ENCODE measurements around the gene LMO3. TPM values are rescaled to one million over a fixed set of nuclear protein-coding genes. Genes with fewer than 3 reads are reported as not detected.

Gene LMO3
- total and polyA plus RNA-seq, 2 donors (not counting 3 experiments of a cell fraction or from before 2014, with no cell fraction given): not detected

DNA sequence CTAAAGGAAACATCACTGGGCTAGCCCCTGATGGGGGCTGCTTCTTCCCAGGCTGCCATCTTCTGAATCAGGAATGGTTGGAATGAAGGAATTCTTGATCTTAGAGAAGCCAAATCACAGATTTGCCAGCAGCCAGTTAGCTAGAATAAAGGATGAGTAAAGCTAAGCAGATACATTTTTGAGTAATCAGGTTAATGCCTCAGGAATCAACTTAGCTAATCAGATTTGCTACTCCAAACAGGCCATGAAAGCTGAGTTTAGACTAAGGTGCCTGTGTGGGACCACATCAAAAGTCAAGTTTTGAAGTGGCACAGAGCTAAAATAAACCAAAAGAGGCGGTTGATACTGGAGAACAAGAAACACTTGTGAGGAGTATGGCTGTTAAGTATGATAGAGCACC is 28.8 kb upstream of the LMO3 start:
- H3K36me3 ChIP-seq (ENCODE audit: control insufficient read depth in 2 of 2, extremely low read depth in 1 of 2, insufficient read depth in 2 of 2, low read length in 2 of 2): no peaks in the 10 kb centered on the region
- no peaks in the 10 kb centered on the region for H3K27me3 ChIP-seq (ENCODE audit: control insufficient read depth in 2 of 2, insufficient read depth in 2 of 2, low read length in 2 of 2)
- no peak for DNase-seq (ENCODE audit: low read depth, low spot score)
- no peaks in the 10 kb centered on the region for H4K20me1 ChIP-seq (replicated peaks; ENCODE audit: control insufficient read depth, extremely low read depth, insufficient read depth, low read length)
- TF ChIP-seq POLR2AphosphoS5 (IDR thresholded peaks at IDR 0.05; ENCODE audit: insufficient read depth, low read depth, low read length) (no peak), POLR2A (IDR thresholded peaks at IDR 0.05; ENCODE audit: low read depth, low read length) (no peak), JUN (IDR thresholded peaks at IDR 0.05; ENCODE audit: borderline replicate concordance, insufficient read depth, insufficient read length, low read depth) (no peak), EZH2 (IDR thresholded peaks at IDR 0.05; ENCODE audit: borderline replicate concordance, low read depth, low read length, severe bottlenecking) (no peak), FOS (IDR thresholded peaks at IDR 0.05; ENCODE audit: borderline replicate concordance, insufficient read depth, low read length) (no peak)
- TF ChIP-seq, protein P1, sequence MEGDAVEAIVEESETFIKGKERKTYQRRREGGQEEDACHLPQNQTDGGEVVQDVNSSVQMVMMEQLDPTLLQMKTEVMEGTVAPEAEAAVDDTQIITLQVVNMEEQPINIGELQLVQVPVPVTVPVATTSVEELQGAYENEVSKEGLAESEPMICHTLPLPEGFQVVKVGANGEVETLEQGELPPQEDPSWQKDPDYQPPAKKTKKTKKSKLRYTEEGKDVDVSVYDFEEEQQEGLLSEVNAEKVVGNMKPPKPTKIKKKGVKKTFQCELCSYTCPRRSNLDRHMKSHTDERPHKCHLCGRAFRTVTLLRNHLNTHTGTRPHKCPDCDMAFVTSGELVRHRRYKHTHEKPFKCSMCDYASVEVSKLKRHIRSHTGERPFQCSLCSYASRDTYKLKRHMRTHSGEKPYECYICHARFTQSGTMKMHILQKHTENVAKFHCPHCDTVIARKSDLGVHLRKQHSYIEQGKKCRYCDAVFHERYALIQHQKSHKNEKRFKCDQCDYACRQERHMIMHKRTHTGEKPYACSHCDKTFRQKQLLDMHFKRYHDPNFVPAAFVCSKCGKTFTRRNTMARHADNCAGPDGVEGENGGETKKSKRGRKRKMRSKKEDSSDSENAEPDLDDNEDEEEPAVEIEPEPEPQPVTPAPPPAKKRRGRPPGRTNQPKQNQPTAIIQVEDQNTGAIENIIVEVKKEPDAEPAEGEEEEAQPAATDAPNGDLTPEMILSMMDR (IDR thresholded peaks at IDR 0.05; ENCODE audit: extremely low read depth in 1 of 2, insufficient read depth in 1 of 2, low read depth in 1 of 2, low read length in 2 of 2): no peak
- dilution Hi-C loops (cut with MboI; ENCODE audit: extremely low pct_ligation_motif_present, low sequenced_read_pairs): no loop called here
- intact Hi-C loops (cut with micrococcal nuclease): no loop called here
- no TSS peak for BruUV-seq (replicated peaks)
- no peaks in the 10 kb centered on the region for H3K9me1 ChIP-seq (replicated peaks; ENCODE audit: control insufficient read depth, extremely low read depth, insufficient read depth, low read length)
- FAIRE-seq: no peak
- H3K79me2 ChIP-seq (ENCODE audit: control insufficient read depth, insufficient read depth, low read length): no peaks in the 10 kb centered on the region
- CTCF ChIA-PET: interaction anchor here (1.4 kb wide), 1 partner anchor 1357 kb away, joined by 4 read pairs; no protein-coding TSS in a partner anchor
- POLR2A ChIA-PET: no interaction called here
- H3K4me1 ChIP-seq (ENCODE audit: control insufficient read depth, extremely low read depth, insufficient read depth, low read length): no peaks in the 10 kb centered on the region
- no peak overlapping the region for H3K4me2 ChIP-seq (ENCODE audit: insufficient read depth, low read length)
- no peak overlapping the region for H2AFZ ChIP-seq (ENCODE audit: low read depth, low read length)
- H3K4me3 ChIP-seq (replicated peaks in 1 of 3; ENCODE audit: insufficient read depth in 1 of 3, low read depth in 1 of 3, low read length in 3 of 3): no peak overlapping the region
- no peak overlapping the region for H3K9ac ChIP-seq (replicated peaks; ENCODE audit: extremely low read depth, insufficient read depth, low read length)
- no peaks in the 10 kb centered on the region for H3K9me3 ChIP-seq (replicated peaks; ENCODE audit: control insufficient read depth, insufficient read depth, low read length)
- no peak overlapping the region for H3K27ac ChIP-seq (ENCODE audit: insufficient read depth, low read depth, low read length)

DNA sequence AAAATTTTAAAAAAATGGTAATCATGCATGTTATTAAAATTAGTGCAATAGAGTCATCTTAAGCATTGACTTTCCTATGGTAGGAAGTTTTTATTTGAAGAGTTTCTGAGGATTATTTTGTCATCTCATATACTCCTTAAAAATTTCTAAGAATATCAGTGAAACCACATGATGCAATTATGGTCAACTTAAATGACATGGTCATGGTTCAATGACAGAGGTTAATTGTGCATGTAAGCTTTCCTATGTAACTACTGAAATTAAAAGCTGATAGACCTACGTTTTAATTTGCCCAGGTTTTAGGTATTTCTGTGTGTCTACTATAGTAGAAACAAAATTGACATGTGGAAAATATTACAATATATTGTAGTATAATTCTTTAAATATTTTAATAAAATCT is 21.0 kb upstream of the LMO3 start:
- H3K4me2 ChIP-seq (ENCODE audit: insufficient read depth, low read length): no peak overlapping the region
- no TSS peak for BruUV-seq (replicated peaks)
- no peak overlapping the region for H3K9ac ChIP-seq (replicated peaks; ENCODE audit: extremely low read depth, insufficient read depth, low read length)
- no peaks in the 10 kb centered on the region for H3K9me3 ChIP-seq (replicated peaks; ENCODE audit: control insufficient read depth, insufficient read depth, low read length)
- intact Hi-C loops (cut with micrococcal nuclease): no loop called here
- H3K9me1 ChIP-seq (replicated peaks; ENCODE audit: control insufficient read depth, extremely low read depth, insufficient read depth, low read length): no peaks in the 10 kb centered on the region
- H3K27me3 ChIP-seq (ENCODE audit: control insufficient read depth in 2 of 2, insufficient read depth in 2 of 2, low read length in 2 of 2): no peaks in the 10 kb centered on the region
- no peak for FAIRE-seq
- dilution Hi-C loops (cut with MboI; ENCODE audit: extremely low pct_ligation_motif_present, low sequenced_read_pairs): no loop called here
- TF ChIP-seq MYC (IDR thresholded peaks at IDR 0.05; ENCODE audit: low read depth, low read length) (no peak), GATA2 (IDR thresholded peaks at IDR 0.05; ENCODE audit: insufficient read depth, insufficient read length, low read depth, low read length) (no peak), FOS (IDR thresholded peaks at IDR 0.05; ENCODE audit: borderline replicate concordance, insufficient read depth, low read length) (no peak), JUN (IDR thresholded peaks at IDR 0.05; ENCODE audit: borderline replicate concordance, insufficient read depth, insufficient read length, low read depth) (no peak), EZH2 (IDR thresholded peaks at IDR 0.05; ENCODE audit: borderline replicate concordance, low read depth, low read length, severe bottlenecking) (no peak), POLR2AphosphoS5 (IDR thresholded peaks at IDR 0.05; ENCODE audit: insufficient read depth, low read depth, low read length) (no peak), POLR2A (IDR thresholded peaks at IDR 0.05; ENCODE audit: low read depth, low read length) (no peak)
- TF ChIP-seq, protein P1 (IDR thresholded peaks at IDR 0.05; ENCODE audit: extremely low read depth in 1 of 2, insufficient read depth in 1 of 2, low read depth in 1 of 2, low read length in 2 of 2): no peak
- TF ChIP-seq, protein P2, sequence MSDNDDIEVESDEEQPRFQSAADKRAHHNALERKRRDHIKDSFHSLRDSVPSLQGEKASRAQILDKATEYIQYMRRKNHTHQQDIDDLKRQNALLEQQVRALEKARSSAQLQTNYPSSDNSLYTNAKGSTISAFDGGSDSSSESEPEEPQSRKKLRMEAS (IDR thresholded peaks at IDR 0.05; ENCODE audit: insufficient read depth, insufficient read length): no peak
- DNase-seq (ENCODE audit: low read depth, low spot score): no peak
- no peaks in the 10 kb centered on the region for H3K36me3 ChIP-seq (ENCODE audit: control insufficient read depth in 2 of 2, extremely low read depth in 1 of 2, insufficient read depth in 2 of 2, low read length in 2 of 2)
- no peaks in the 10 kb centered on the region for H3K79me2 ChIP-seq (ENCODE audit: control insufficient read depth, insufficient read depth, low read length)
- H3K4me1 ChIP-seq (ENCODE audit: control insufficient read depth, extremely low read depth, insufficient read depth, low read length): no peaks in the 10 kb centered on the region
- H2AFZ ChIP-seq (ENCODE audit: low read depth, low read length): no peak overlapping the region
- no peak overlapping the region for H3K27ac ChIP-seq (ENCODE audit: insufficient read depth, low read depth, low read length)
- no peaks in the 10 kb centered on the region for H4K20me1 ChIP-seq (replicated peaks; ENCODE audit: control insufficient read depth, extremely low read depth, insufficient read depth, low read length)
- H3K4me3 ChIP-seq (replicated peaks in 1 of 3; ENCODE audit: insufficient read depth in 1 of 3, low read depth in 1 of 3, low read length in 3 of 3): no peak overlapping the region
- CTCF ChIA-PET: no interaction called here
- POLR2A ChIA-PET: no interaction called here

Data from endothelial cell of umbilical vein (primary cell).